ENCODE measurements around the gene ANKRD33B. TPM values are rescaled to one million over a fixed set of nuclear protein-coding genes. Genes with fewer than 3 reads are reported as not detected.

Gene ANKRD33B
- total and polyA plus RNA-seq, 9 of the 15 experiments (the other 6 are each of a cell fraction or from before 2014, with no cell fraction given), result 0.10 to 1.7 (median 0.40) TPM

GRCh38 chr5:10620346-10620745 lies 56.5 kb downstream of the ANKRD33B start (continued):
- no peak for TF ChIP-seq ZNF175 (CRISPR knock-in tag; IDR thresholded peaks at IDR 0.05; ENCODE audit: low read depth)

- in situ Hi-C loops (cut with MboI) (no loop called here), intact Hi-C loops (cut with micrococcal nuclease) (no loop called here)
- no peak for ATAC-seq
- no peak for DNase-seq (ENCODE audit: extremely low read depth in 1 of 4, low spot score in 3 of 4)
- BruUV-seq (replicated peaks), result no TSS peak
- Histone ChIP-seq H3K9me1 (ENCODE audit: control insufficient read depth, insufficient read depth, low read length) (no peaks in the 10 kb centered on the region), H3K4me1 (replicated peaks in 1 of 2; ENCODE audit: control insufficient read depth in 2 of 2, insufficient read depth in 2 of 2, low read length in 2 of 2) (peaks cover 0 to 11% of the 10 kb centered on the region in 2 experiments; a peak in 2 of 5 replicates), H3K9me3 (replicated peaks; ENCODE audit: control insufficient read depth, insufficient read depth, low read depth, low read length) (no peaks in the 10 kb centered on the region), H3K27me3 (ENCODE audit: control insufficient read depth in 2 of 2, insufficient read depth in 2 of 2, low read length in 2 of 2) (peaks cover 10 to 40% of the 10 kb centered on the region in 2 experiments; a peak in 3 of 5 replicates), H3K4me3 (no peak overlapping the region), H3K36me3 (ENCODE audit: control insufficient read depth, insufficient read depth, low read length) (no peaks in the 10 kb centered on the region), H3K79me2 (ENCODE audit: control insufficient read depth, insufficient read depth, low read length) (no peaks in the 10 kb centered on the region), H3K27ac (ENCODE audit: extremely low read depth, low read depth, low read length) (no peak overlapping the region), H3K4me2 (ENCODE audit: insufficient read depth, low read length) (no peak overlapping the region), H4K20me1 (replicated peaks; ENCODE audit: control insufficient read depth, insufficient read depth, low read length) (peaks cover 6% of the 10 kb centered on the region), H3K9ac (ENCODE audit: insufficient read depth in 1 of 2, low read depth in 2 of 2, low read length in 2 of 2) (no peak overlapping the region), H2AFZ (ENCODE audit: low read depth, low read length) (no peak overlapping the region)
- POLR2A ChIA-PET, result interaction anchor here (0.8 to 3.4 kb wide), 2 partner anchors 14 kb away, joined by 3 to 13 read pairs; no protein-coding TSS in a partner anchor
- CTCF ChIA-PET (ENCODE audit: low intra/inter-chr PET ratio), result no interaction called here
- FAIRE-seq, result no peak
- WGBS (ENCODE audit: insufficient coverage, low coverage, missing lambda C conversion rate), result 17% methylated on average over 1 of the region's 1 CpG
- TF ChIP-seq ZNF551 (CRISPR knock-in tag; IDR thresholded peaks at IDR 0.05) (no peak), HIVEP1 (CRISPR knock-in tag; IDR thresholded peaks at IDR 0.05) (no peak), ZBTB43 (CRISPR knock-in tag; IDR thresholded peaks at IDR 0.05) (no peak), GATAD2A (IDR thresholded peaks at IDR 0.05) (no peak)
These were observed 58.0 kb downstream of the ANKRD33B start for GRCh38 chr5:10621832-10622231.

Data from K562 (cell line).